DMS153 treated with DMSO at 0.1 percent for 48 hours (cell line): ENCODE measurements around the gene SLC6A3.
"Not testable (repeated sequence)": the region's sequence is repeated elsewhere in the genome, so short reads cannot be mapped to it uniquely, and the experiment has no call there.

Experiments
- DNase-seq: peaks from one replicate; lab custom pipeline; 2025; ENCODE audit not compliant: unreplicated experiment; lab: John Stamatoyannopoulos, UW

SLC6A3 gene

GRCh38 chr5:1375871-1376810, 69.1 kb downstream of the SLC6A3 start:
- DNase-seq: no peak

GRCh38 chr5:1374679-1375055, 70.6 kb downstream of the SLC6A3 start:
- DNase-seq: no peak

GRCh38 chr5:1374030-1374678, 71.1 kb downstream of the SLC6A3 start:
- DNase-seq: no peak

- DNase-seq: not testable (repeated sequence)
These were observed 73.3 kb downstream of the SLC6A3 start for GRCh38 chr5:1371972-1372342.

GRCh38 chr5:1371218-1371971, 73.8 kb downstream of the SLC6A3 start:
- no peak for DNase-seq

GRCh38 chr5:1370006-1370405, 75.2 kb downstream of the SLC6A3 start:
- no peak for DNase-seq

- no peak for DNase-seq
These were observed 76.5 kb downstream of the SLC6A3 start for GRCh38 chr5:1368756-1369155.

- DNase-seq: no peak
These were observed 77.0 kb downstream of the SLC6A3 start for GRCh38 chr5:1368236-1368635.

GRCh38 chr5:1367149-1367548, 78.1 kb downstream of the SLC6A3 start:
- no peak for DNase-seq

GRCh38 chr5:1366514-1366913, 78.7 kb downstream of the SLC6A3 start:
- no peak for DNase-seq

GRCh38 chr5:1364211-1364610, 81.0 kb downstream of the SLC6A3 start:
- DNase-seq: no peak

GRCh38 chr5:1363581-1363980, 81.7 kb downstream of the SLC6A3 start:
- no peak for DNase-seq

- no peak for DNase-seq
These were observed 82.1 kb downstream of the SLC6A3 start for GRCh38 chr5:1363160-1363559.

- DNase-seq: no peak
These were observed 82.8 kb downstream of the SLC6A3 start for GRCh38 chr5:1362242-1363015.

GRCh38 chr5:1360861-1361260, 84.4 kb downstream of the SLC6A3 start:
- DNase-seq: no peak

- not testable (repeated sequence) for DNase-seq
These were observed 84.9 kb downstream of the SLC6A3 start for GRCh38 chr5:1360367-1360766.

- DNase-seq: no peak
These were observed 85.5 kb downstream of the SLC6A3 start for GRCh38 chr5:1359713-1360112.

- DNase-seq: no peak
These were observed 86.1 kb downstream of the SLC6A3 start for GRCh38 chr5:1359031-1359645.

GRCh38 chr5:1358726-1359025, 86.6 kb downstream of the SLC6A3 start:
- DNase-seq: no peak

- DNase-seq: no peak
These were observed 87.1 kb downstream of the SLC6A3 start for GRCh38 chr5:1357946-1358725.
